ENCODE data around the gene IL1RAPL2. TPM values are rescaled to one million over a fixed set of nuclear protein-coding genes. Genes with fewer than 3 reads are reported as not detected.

The IL1RAPL2 gene
- total and polyA plus RNA-seq, 2 donors (not counting 3 experiments of a cell fraction or from before 2014, with no cell fraction given) = not detected

DNA sequence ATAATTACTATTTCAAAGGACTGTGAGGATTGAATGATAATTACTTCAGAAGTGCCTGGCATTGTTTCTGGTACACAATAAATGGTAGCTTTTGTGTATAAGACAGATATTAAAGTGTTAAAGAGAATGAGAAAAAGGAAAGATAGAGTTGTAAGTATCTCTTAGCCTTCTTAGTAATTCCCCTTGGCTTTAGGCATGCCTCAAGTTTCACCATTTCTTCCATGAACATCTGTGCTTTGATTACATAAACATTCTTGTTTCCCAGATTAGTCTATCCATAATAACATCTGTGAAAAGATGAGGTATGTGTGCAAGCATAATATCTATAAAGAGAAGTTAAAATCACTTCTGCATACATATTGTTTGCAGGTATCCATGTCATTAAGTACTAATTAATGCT, 885.4 kb downstream of the IL1RAPL2 start:
- no peaks in the 10 kb centered on the region for H4K20me1 ChIP-seq (replicated peaks; ENCODE audit: control insufficient read depth, extremely low read depth, insufficient read depth, low read length)
- FAIRE-seq = no peak
- H3K4me2 ChIP-seq (ENCODE audit: insufficient read depth, low read length) = no peak overlapping the region
- no peaks in the 10 kb centered on the region for H3K27me3 ChIP-seq (ENCODE audit: control insufficient read depth in 2 of 2, insufficient read depth in 2 of 2, low read length in 2 of 2)
- H3K36me3 ChIP-seq (ENCODE audit: control insufficient read depth in 2 of 2, extremely low read depth in 1 of 2, insufficient read depth in 2 of 2, low read length in 2 of 2) = no peaks in the 10 kb centered on the region
- TF ChIP-seq MAX (IDR thresholded peaks at IDR 0.05; ENCODE audit: insufficient read depth, insufficient read length) = no peak
- no peak for TF ChIP-seq MYC (IDR thresholded peaks at IDR 0.05; ENCODE audit: low read depth, low read length)
- no peak for TF ChIP-seq JUN (IDR thresholded peaks at IDR 0.05; ENCODE audit: borderline replicate concordance, insufficient read depth, insufficient read length, low read depth)
- TF ChIP-seq POLR2A (IDR thresholded peaks at IDR 0.05; ENCODE audit: low read depth, low read length) = no peak
- no peak for TF ChIP-seq GATA2 (IDR thresholded peaks at IDR 0.05; ENCODE audit: insufficient read depth, insufficient read length, low read depth, low read length)
- TF ChIP-seq FOS (IDR thresholded peaks at IDR 0.05; ENCODE audit: borderline replicate concordance, insufficient read depth, low read length) = no peak
- TF ChIP-seq POLR2AphosphoS5 (IDR thresholded peaks at IDR 0.05; ENCODE audit: insufficient read depth, low read depth, low read length) = no peak
- TF ChIP-seq, protein P1, sequence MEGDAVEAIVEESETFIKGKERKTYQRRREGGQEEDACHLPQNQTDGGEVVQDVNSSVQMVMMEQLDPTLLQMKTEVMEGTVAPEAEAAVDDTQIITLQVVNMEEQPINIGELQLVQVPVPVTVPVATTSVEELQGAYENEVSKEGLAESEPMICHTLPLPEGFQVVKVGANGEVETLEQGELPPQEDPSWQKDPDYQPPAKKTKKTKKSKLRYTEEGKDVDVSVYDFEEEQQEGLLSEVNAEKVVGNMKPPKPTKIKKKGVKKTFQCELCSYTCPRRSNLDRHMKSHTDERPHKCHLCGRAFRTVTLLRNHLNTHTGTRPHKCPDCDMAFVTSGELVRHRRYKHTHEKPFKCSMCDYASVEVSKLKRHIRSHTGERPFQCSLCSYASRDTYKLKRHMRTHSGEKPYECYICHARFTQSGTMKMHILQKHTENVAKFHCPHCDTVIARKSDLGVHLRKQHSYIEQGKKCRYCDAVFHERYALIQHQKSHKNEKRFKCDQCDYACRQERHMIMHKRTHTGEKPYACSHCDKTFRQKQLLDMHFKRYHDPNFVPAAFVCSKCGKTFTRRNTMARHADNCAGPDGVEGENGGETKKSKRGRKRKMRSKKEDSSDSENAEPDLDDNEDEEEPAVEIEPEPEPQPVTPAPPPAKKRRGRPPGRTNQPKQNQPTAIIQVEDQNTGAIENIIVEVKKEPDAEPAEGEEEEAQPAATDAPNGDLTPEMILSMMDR (IDR thresholded peaks at IDR 0.05; ENCODE audit: extremely low read depth in 1 of 2, insufficient read depth in 1 of 2, low read depth in 1 of 2, low read length in 2 of 2) = no peak
- TF ChIP-seq EZH2 (IDR thresholded peaks at IDR 0.05; ENCODE audit: borderline replicate concordance, low read depth, low read length, severe bottlenecking) = no peak
- no peaks in the 10 kb centered on the region for H3K9me1 ChIP-seq (replicated peaks; ENCODE audit: control insufficient read depth, extremely low read depth, insufficient read depth, low read length)
- no peak overlapping the region for H2AFZ ChIP-seq (ENCODE audit: low read depth, low read length)
- POLR2A ChIA-PET = no interaction called here
- no peak for DNase-seq (ENCODE audit: low read depth, low spot score)
- no peaks in the 10 kb centered on the region for H3K9me3 ChIP-seq (replicated peaks; ENCODE audit: control insufficient read depth, insufficient read depth, low read length)
- BruUV-seq (replicated peaks) = no TSS peak
- no peak overlapping the region for H3K27ac ChIP-seq (ENCODE audit: insufficient read depth, low read depth, low read length)
- no peak overlapping the region for H3K4me3 ChIP-seq (replicated peaks in 1 of 3; ENCODE audit: insufficient read depth in 1 of 3, low read depth in 1 of 3, low read length in 3 of 3)
- H3K4me1 ChIP-seq (ENCODE audit: control insufficient read depth, extremely low read depth, insufficient read depth, low read length) = no peaks in the 10 kb centered on the region
- CTCF ChIA-PET = no interaction called here
- intact Hi-C loops (cut with micrococcal nuclease) (no loop called here), dilution Hi-C loops (cut with MboI; ENCODE audit: extremely low pct_ligation_motif_present, low sequenced_read_pairs) (no loop called here)
- no peaks in the 10 kb centered on the region for H3K79me2 ChIP-seq (ENCODE audit: control insufficient read depth, insufficient read depth, low read length)
- no peak overlapping the region for H3K9ac ChIP-seq (replicated peaks; ENCODE audit: extremely low read depth, insufficient read depth, low read length)
